GM21825 (cell line): ENCODE results near the gene CCDC197.

ENCODE experiments used
- ATAC-seq: cut with Tn5 transposase; IDR thresholded peaks from one replicate; pipeline ENCODE4 v1.9.1; 2021; ENCODE audit warnings: mild to moderate bottlenecking, moderate library complexity; ENCODE audit not compliant: unreplicated experiment

The CCDC197 gene

GRCh38 chr14:93960774-93961438 lies 36.2 kb upstream of the CCDC197 start:
- no peak for ATAC-seq

- ATAC-seq: no peak
Observed at GRCh38 chr14:93961620-93962019, 35.5 kb upstream of the CCDC197 start.

GRCh38 chr14:93962701-93963601 lies 34.1 kb upstream of the CCDC197 start:
- ATAC-seq: peak; percentile 56

- no peak for ATAC-seq
Observed at GRCh38 chr14:93963692-93964091, 33.4 kb upstream of the CCDC197 start.

- no peak for ATAC-seq
Observed at GRCh38 chr14:93964281-93964680, 32.8 kb upstream of the CCDC197 start.

GRCh38 chr14:93964820-93965286 lies 32.2 kb upstream of the CCDC197 start:
- ATAC-seq: no peak

- no peak for ATAC-seq
Observed at GRCh38 chr14:93965287-93965821, 31.7 kb upstream of the CCDC197 start.

GRCh38 chr14:93965946-93966474 lies 31.1 kb upstream of the CCDC197 start:
- ATAC-seq: no peak

GRCh38 chr14:93967637-93968250 lies 29.4 kb upstream of the CCDC197 start:
- peak; percentile 39 for ATAC-seq

- ATAC-seq: no peak
Observed at GRCh38 chr14:93969082-93969828, 27.8 kb upstream of the CCDC197 start.

- no peak for ATAC-seq
Observed at GRCh38 chr14:93970585-93970964, 26.5 kb upstream of the CCDC197 start.

- peak; percentile 37 for ATAC-seq
Observed at GRCh38 chr14:93970965-93971634, 26.0 kb upstream of the CCDC197 start.

GRCh38 chr14:93971635-93972027 lies 25.5 kb upstream of the CCDC197 start:
- ATAC-seq: no peak

GRCh38 chr14:93972618-93973205 lies 24.4 kb upstream of the CCDC197 start:
- no peak for ATAC-seq

- ATAC-seq: no peak
Observed at GRCh38 chr14:93973607-93974006, 23.5 kb upstream of the CCDC197 start.

GRCh38 chr14:93974299-93974698 lies 22.8 kb upstream of the CCDC197 start:
- ATAC-seq: no peak

GRCh38 chr14:93974833-93975232 lies 22.3 kb upstream of the CCDC197 start:
- ATAC-seq: no peak

- peak; percentile 50 for ATAC-seq
Observed at GRCh38 chr14:93975791-93976476, 21.2 kb upstream of the CCDC197 start.
